Heart right ventricle (tissue), 16 donors: ENCODE data around the gene RDH16. TPM values are rescaled to one million over a fixed set of nuclear protein-coding genes. Genes with fewer than 3 reads are reported as not detected.
A peak's percentile ranks its signal among the peaks of the same experiment; 100 is the strongest.

Source experiments
- ATAC-seq, 8 donors: fragments of 200-7000 bp; cut with Tn5 transposase; one replicate each; pipeline ENCODE4 v1.9.1; 2020; ENCODE audit warnings: mild to moderate bottlenecking in 8 of 8, moderate library complexity in 8 of 8, moderate number of reproducible peaks in 1 of 8
- DNase-seq, 2 donors: peaks; one replicate each; pipeline ENCODE4 v3.0.0-alpha.2; 2020
- H3K27ac ChIP-seq, 10 donors: fragments of 200-600 bp; sonication (generic) in 2 of 10; one replicate each; pipeline versions ENCODE4 v1.5.0 to v1.8.0; 2020 to 2022; ENCODE audit warnings: mild to moderate bottlenecking in 3 of 10
- H3K27me3 ChIP-seq, 7 donors: fragments of 200-600 bp; one replicate each; pipeline ENCODE4 v1.8.0; 2021 to 2022; ENCODE audit warnings: mild to moderate bottlenecking in 2 of 7
- H3K36me3 ChIP-seq, 9 donors: fragments of 200-600 bp; sonication (generic) in 1 of 9; one replicate each; pipeline versions ENCODE4 v1.5.0 to v1.8.0; 2020 to 2022; ENCODE audit warnings: mild to moderate bottlenecking in 2 of 9
- H3K4me1 ChIP-seq, 9 donors: fragments of 200-600 bp; sonication (generic) in 1 of 9; one replicate each; pipeline versions ENCODE4 v1.5.0 to v1.8.0; 2020 to 2022; ENCODE audit warnings: mild to moderate bottlenecking in 4 of 9
- H3K4me3 ChIP-seq, 10 donors: fragments of 200-600 bp; sonication (generic) in 2 of 10; one replicate each; pipeline versions ENCODE4 v1.5.0 to v1.8.0; 2020 to 2022; ENCODE audit warnings: mild to moderate bottlenecking in 7 of 10, moderate library complexity in 2 of 10
- H3K9me3 ChIP-seq, 11 donors: fragments of 200-600 bp in 10 of 11; sonication (generic) in 2 of 11; one replicate each; pipeline versions ENCODE4 v1.5.0 to v1.8.0; 2013 to 2022; ENCODE audit warnings: mild to moderate bottlenecking in 2 of 11, control low read depth in 1 of 11, moderate library complexity in 1 of 11
- WGBS, 2 donors: extraction: QIAGEN DNeasy Blood & Tissue Kit; methylation state at CpG; one replicate each; pipeline ENCODE4 v1.1.7; 2013; ENCODE audit warnings: inconsistent platforms in 1 of 2; 5-methylcytosine and 5-hydroxymethylcytosine counted together
- intact Hi-C, 10 donors: fragments of 100-400 bp; cut with DNase I; formaldehyde crosslinking; loops; one replicate each; pipeline versions ENCODE4 v1.11.1 to v1.14.2; 2022
- polyA plus RNA-seq, 2 donors: library from polyadenylated mRNA; stranded (reverse); fragments of 200-250 nt; gene quantifications; one replicate each; pipeline ENCODE4 v1.2.3, GENCODE V29; 2013
- total RNA-seq, 10 donors: library from RNA; stranded (reverse); fragmentation: NEBNext Ultra II Directional in 3 of 10; extraction: Animal tissue kit (Norgen Biotek cat#: 25700) in 3 of 10; gene quantifications; one replicate each; pipeline versions ENCODE4 v1.2.1 to v1.2.4, GENCODE V29; 2021 to 2023
- TF ChIP-seq, protein P1 (sequence below), 9 donors: fragments of 200-600 bp; sonication (generic) in 2 of 9; IDR thresholded peaks; one replicate each; pipeline versions ENCODE4 v1.5.0 to v1.8.0; 2021 to 2022; ENCODE audit warnings: antibody characterized with exemption in 9 of 9, mild to moderate bottlenecking in 5 of 9, moderate library complexity in 1 of 9
- donor health status: Arrhythmogenic right ventricular cardiomyopathy.
- donor health status: ischemic (EF 13 %, LVEDD 7.1; RV severe dilation, severe dysfunction).
- donor health status: healthy with polysubstance abuse.
- donor health status: DM: no; HTN: yes; CAD: no.
- donor health status: DM: no; HTN: no; CAD: no.
- donor health status: ischemic (EF 25% LVEDD 6.9; RV normal size, moderate dysfunction).
- donor health status: ischemic (EF 25% LVEDD 5.7; RV mildly dilated, moderate dysfunction).
- donor health status: healthy.
- donor health status: DM: yes; HTN: yes; CAD: no.
- donor health status: Ischemic cardiomyopathy.
- donor health status: ischemic (EF 35%, LVEDD 5.7; RV mildly dilated, moderate dysfunction).
- donor health status: nonischemic (EF 11% LVEDD 7.7; RV severe dilation, severe dysfunction).
- donor health status: DM: yes; HTN: yes; CAD: no.
- donor health status: PGD.
- donor health status: ischemic (EF 29% LVEDD 5.4; RV normal size, mild dysfunction).
- donor health status: nonischemic (EF 23%, LVEDD 6.1; RV moderate dilation, normal function).

Gene RDH16
- total and polyA plus RNA-seq, 12 donors, result 0.12 to 0.59 (median 0.23) TPM; not detected in 2

DNA sequence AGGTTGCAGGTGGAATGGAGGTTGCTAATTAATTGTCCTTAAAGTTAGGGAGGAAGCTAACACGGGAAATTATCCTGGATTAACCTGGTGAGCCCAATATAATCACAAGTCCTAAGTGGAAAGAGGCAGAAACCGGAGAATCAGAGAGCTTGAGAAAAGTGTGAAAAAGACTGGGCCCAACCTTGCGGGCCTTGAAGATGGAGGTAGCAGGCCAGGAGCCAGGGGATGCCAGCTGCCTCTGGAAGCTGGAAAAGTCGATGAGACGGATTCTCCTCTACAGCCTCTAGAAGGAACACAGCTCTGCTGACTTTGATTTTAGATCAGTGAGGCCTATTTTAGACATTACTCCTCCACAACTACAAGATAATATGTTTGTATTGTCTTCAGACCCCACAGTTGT, 25.3 kb downstream of the RDH16 start:
- no peak overlapping the region for H3K4me3 ChIP-seq
- H3K36me3 ChIP-seq, result no peaks in the 10 kb centered on the region
- H3K9me3 ChIP-seq, result no peaks in the 10 kb centered on the region
- TF ChIP-seq, protein P1, sequence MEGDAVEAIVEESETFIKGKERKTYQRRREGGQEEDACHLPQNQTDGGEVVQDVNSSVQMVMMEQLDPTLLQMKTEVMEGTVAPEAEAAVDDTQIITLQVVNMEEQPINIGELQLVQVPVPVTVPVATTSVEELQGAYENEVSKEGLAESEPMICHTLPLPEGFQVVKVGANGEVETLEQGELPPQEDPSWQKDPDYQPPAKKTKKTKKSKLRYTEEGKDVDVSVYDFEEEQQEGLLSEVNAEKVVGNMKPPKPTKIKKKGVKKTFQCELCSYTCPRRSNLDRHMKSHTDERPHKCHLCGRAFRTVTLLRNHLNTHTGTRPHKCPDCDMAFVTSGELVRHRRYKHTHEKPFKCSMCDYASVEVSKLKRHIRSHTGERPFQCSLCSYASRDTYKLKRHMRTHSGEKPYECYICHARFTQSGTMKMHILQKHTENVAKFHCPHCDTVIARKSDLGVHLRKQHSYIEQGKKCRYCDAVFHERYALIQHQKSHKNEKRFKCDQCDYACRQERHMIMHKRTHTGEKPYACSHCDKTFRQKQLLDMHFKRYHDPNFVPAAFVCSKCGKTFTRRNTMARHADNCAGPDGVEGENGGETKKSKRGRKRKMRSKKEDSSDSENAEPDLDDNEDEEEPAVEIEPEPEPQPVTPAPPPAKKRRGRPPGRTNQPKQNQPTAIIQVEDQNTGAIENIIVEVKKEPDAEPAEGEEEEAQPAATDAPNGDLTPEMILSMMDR (IDR thresholded peaks at IDR 0.05), result no peak
- intact Hi-C loops, result no loop called here
- peak overlapping the region in 1 of 10 donors; percentile 71 for H3K27ac ChIP-seq
- H3K27me3 ChIP-seq, result no peaks in the 10 kb centered on the region
- WGBS, 2 donors, result 67 to 84% methylated on average over 5 of the region's 5 CpGs
- H3K4me1 ChIP-seq, result peaks cover 0 to 21% (median 4%) of the 10 kb centered on the region in 9 donors
- ATAC-seq (no peak), DNase-seq (no peak)

DNA sequence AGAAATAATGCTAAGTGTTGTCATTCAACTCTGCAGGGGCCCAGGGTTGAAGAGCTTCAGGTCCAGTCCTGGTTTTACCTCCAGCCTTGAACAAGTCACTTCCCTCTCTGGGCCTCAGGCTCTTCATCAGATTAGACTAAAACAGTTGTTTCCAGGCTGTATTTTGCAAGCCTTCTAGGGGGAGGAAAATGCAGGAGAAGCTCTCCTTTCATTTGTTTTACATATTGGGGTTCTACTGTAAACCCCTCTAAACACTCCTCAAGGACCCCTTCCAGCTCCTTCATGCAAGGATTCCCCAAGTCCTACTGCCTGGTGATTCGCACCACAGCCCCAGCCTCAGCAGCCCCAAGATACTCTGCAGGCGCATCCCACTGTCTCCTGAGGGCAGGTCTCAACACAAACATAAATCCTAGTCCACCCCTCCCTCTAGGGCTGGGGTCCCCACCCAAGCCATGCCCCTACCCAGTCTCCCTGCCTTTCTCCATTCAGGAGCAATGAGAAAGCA, 25.9 kb downstream of the RDH16 start:
- DNase-seq (no peak), ATAC-seq (no peak)
- Histone ChIP-seq H3K4me1 (peaks cover 0 to 21% (median 4%) of the 10 kb centered on the region in 9 donors), H3K27me3 (no peaks in the 10 kb centered on the region), H3K27ac (peak overlapping the region in 1 of 10 donors; percentile 71), H3K9me3 (no peaks in the 10 kb centered on the region), H3K36me3 (no peaks in the 10 kb centered on the region), H3K4me3 (no peak overlapping the region)
- intact Hi-C loops, result no loop called here
- TF ChIP-seq, protein P1 (IDR thresholded peaks at IDR 0.05), result no peak
- WGBS, 2 donors, result 66 to 82% methylated on average over 2 of the region's 2 CpGs

DNA sequence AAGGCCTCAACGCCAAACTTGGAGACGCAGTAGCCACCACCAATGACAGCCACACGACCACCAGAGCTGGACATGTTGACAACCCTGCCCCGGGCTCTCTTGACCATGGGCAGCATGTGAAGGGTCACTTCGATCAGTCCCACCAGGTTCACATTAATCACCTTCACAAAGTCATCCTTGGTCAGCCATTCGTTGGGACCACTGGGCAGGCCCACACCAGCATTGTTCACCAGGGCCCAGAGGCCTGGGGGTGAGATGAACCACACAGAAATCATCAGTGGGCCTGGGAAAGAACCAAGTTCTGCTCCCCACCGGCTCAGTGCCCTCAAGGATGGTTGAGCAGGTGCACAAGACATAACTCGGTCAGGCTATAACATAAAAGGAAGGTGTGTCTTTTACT, 27.2 kb downstream of the RDH16 start:
- 93 to 94% methylated on average over 8 of the region's 8 CpGs for WGBS, 2 donors
- intact Hi-C loops, result no loop called here
- Histone ChIP-seq H3K36me3 (no peaks in the 10 kb centered on the region), H3K4me3 (no peak overlapping the region), H3K4me1 (peaks cover 0 to 21% (median 4%) of the 10 kb centered on the region in 9 donors), H3K27ac (no peak overlapping the region), H3K27me3 (no peaks in the 10 kb centered on the region), H3K9me3 (no peaks in the 10 kb centered on the region)
- DNase-seq (no peak), ATAC-seq (no peak)
- TF ChIP-seq, protein P1 (IDR thresholded peaks at IDR 0.05), result no peak

DNA sequence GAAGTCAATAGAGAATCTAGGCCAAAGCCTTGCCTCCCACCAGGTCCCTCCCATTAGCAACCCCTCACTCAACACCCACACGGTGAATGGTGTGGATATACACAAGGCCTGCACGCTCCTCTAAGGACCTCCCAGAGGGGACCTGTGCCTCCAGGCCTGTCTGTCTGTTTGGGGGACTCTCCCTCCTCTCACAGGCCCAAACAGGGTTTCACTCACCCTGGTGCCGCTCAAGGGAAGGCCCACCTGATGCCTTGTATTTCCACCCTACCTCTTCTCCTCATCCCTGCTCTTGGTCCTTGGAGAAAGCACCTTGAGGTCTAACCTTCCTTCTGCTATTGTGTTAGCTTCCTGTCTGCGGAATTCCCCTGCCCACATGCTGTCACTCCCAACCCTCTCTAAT, 27.6 kb downstream of the RDH16 start:
- peaks cover 0 to 21% (median 4%) of the 10 kb centered on the region in 9 donors for H3K4me1 ChIP-seq
- no peaks in the 10 kb centered on the region for H3K9me3 ChIP-seq
- H3K4me3 ChIP-seq, result no peak overlapping the region
- no peaks in the 10 kb centered on the region for H3K27me3 ChIP-seq
- no peak overlapping the region for H3K27ac ChIP-seq
- 82 to 86% methylated on average over 4 of the region's 4 CpGs for WGBS, 2 donors
- no peak for DNase-seq
- no peaks in the 10 kb centered on the region for H3K36me3 ChIP-seq
- no peak for ATAC-seq
- intact Hi-C loops, result no loop called here
- TF ChIP-seq, protein P1 (IDR thresholded peaks at IDR 0.05), result no peak
